CD8-positive, alpha-beta memory T cell (primary cell): Measurements from ENCODE around the gene TSPEAR. TPM values are rescaled to one million over a fixed set of nuclear protein-coding genes. Genes with fewer than 3 reads are reported as not detected.

ENCODE experiments used
- CTCF ChIA-PET: fragments of 350-600 bp; sonication (Branson Sonifier 250); formaldehyde crosslinking; loops from one replicate; lab custom pipeline; 2021; ENCODE audit warnings: antibody characterized with exemption; lab: Charles Lee
- POLR2A ChIA-PET: fragments of 350-600 bp; sonication (Branson Sonifier 250); formaldehyde crosslinking; loops from one replicate; lab custom pipeline; 2021; ENCODE audit warnings: antibody characterized with exemption; lab: Charles Lee
- DNase-seq, 5 donors: peaks; one replicate each; pipeline versions ENCODE4 v3.0.0 to v3.0.0-alpha.2; 2020 to 2022; ENCODE audit warnings: mixed read lengths in 1 of 5
- H3K27ac ChIP-seq: one replicate; pipeline ENCODE4 v1.7.0; 2013; ENCODE audit warnings: low read depth, mild to moderate bottlenecking, low read length, moderate library complexity
- H3K27me3 ChIP-seq: 2 replicates; pipeline ENCODE4 v1.7.0; 2013; ENCODE audit warnings: low read length, mild to moderate bottlenecking; ENCODE audit not compliant: insufficient read depth, poor library complexity, severe bottlenecking
- H3K36me3 ChIP-seq: 2 replicates; pipeline ENCODE4 v1.7.0; 2013; ENCODE audit warnings: mild to moderate bottlenecking, low read length, moderate library complexity; ENCODE audit not compliant: insufficient read depth
- H3K4me1 ChIP-seq: 2 replicates; pipeline ENCODE4 v1.7.0; 2013; ENCODE audit warnings: mild to moderate bottlenecking, low read length, moderate library complexity; ENCODE audit not compliant: insufficient read depth
- H3K4me3 ChIP-seq: 2 replicates; pipeline ENCODE4 v1.7.0; 2013; ENCODE audit warnings: mild to moderate bottlenecking, low read length
- H3K9me3 ChIP-seq: 2 replicates; pipeline ENCODE4 v1.7.0; 2013; ENCODE audit warnings: mild to moderate bottlenecking, low read length
- H3K27ac Mint-ChIP-seq, 8 donors: one replicate each; pipeline ENCODE4 v1.8.0; 2020 to 2021; ENCODE audit warnings: mixed read lengths in 8 of 8, mild to moderate bottlenecking in 6 of 8, inconsistent platforms in 3 of 8, moderate library complexity in 3 of 8
- H3K27me3 Mint-ChIP-seq, 2 donors: one replicate each; pipeline ENCODE4 v1.8.0; 2020 to 2021; ENCODE audit warnings: mixed read lengths in 2 of 2, mild to moderate bottlenecking in 1 of 2, moderate library complexity in 1 of 2
- H3K36me3 Mint-ChIP-seq, 3 donors: one replicate each; pipeline ENCODE4 v1.8.0; 2020 to 2021; ENCODE audit warnings: mixed read lengths in 3 of 3, inconsistent platforms in 1 of 3, mild to moderate bottlenecking in 1 of 3
- H3K4me1 Mint-ChIP-seq, 3 donors: one replicate each; pipeline ENCODE4 v1.8.0; 2020 to 2021; ENCODE audit warnings: mixed read lengths in 3 of 3, inconsistent platforms in 1 of 3, mild to moderate bottlenecking in 1 of 3
- H3K4me3 Mint-ChIP-seq, 7 donors: one replicate each; pipeline ENCODE4 v1.8.0; 2020 to 2021; ENCODE audit warnings: mixed read lengths in 7 of 7, mild to moderate bottlenecking in 6 of 7, moderate library complexity in 4 of 7, inconsistent platforms in 2 of 7
- H3K9me3 Mint-ChIP-seq, 5 donors: one replicate each; pipeline ENCODE4 v1.8.0; 2020 to 2022; ENCODE audit warnings: mixed read lengths in 5 of 5, mild to moderate bottlenecking in 3 of 5, moderate library complexity in 2 of 5, inconsistent platforms in 1 of 5
- polyA plus RNA-seq: library from polyadenylated mRNA; unstranded; fragments of 300-500 nt; fragmentation: Illumina TruSeq; gene quantifications from one replicate; pipeline ENCODE4 v1.2.3, GENCODE V29; 2021
- total RNA-seq, 2 experiments: library from RNA; stranded (reverse); gene quantifications; one replicate each; pipeline ENCODE4 v1.2.3, GENCODE V29; 2021

Gene TSPEAR
- total and polyA plus RNA-seq, 3 experiments from 2014 or later, result 0.05 TPM; not detected in 2

- no peaks in the 10 kb centered on the region for H3K36me3 ChIP-seq
- H3K27ac ChIP-seq, result no peak overlapping the region
- Mint-ChIP-seq H3K4me1 (no peaks in the 10 kb centered on the region), H3K4me3 (no peak overlapping the region), H3K27me3 (peaks cover 0 to 14% of the 10 kb centered on the region in 2 donors), H3K9me3 (no peaks in the 10 kb centered on the region), H3K36me3 (no peaks in the 10 kb centered on the region), H3K27ac (no peak overlapping the region)
- peak in 1 of 5 donors; percentile 33 for DNase-seq
- no peaks in the 10 kb centered on the region for H3K9me3 ChIP-seq
- peaks cover 11% of the 10 kb centered on the region for H3K27me3 ChIP-seq
- ChIA-PET CTCF (interaction anchor here (2.9 kb wide), 1 partner anchor 239 kb away, joined by 7 read pairs; no protein-coding TSS in a partner anchor), POLR2A (no interaction called here)
- H3K4me1 ChIP-seq, result no peaks in the 10 kb centered on the region
- H3K4me3 ChIP-seq, result no peak overlapping the region
These were observed 37.9 kb upstream of the TSPEAR start for GRCh38 chr21:44749116-44749758.

- no peaks in the 10 kb centered on the region for H3K4me1 ChIP-seq
- peaks cover 11% of the 10 kb centered on the region for H3K27me3 ChIP-seq
- no peak overlapping the region for H3K4me3 ChIP-seq
- peaks cover 0 to 14% of the 10 kb centered on the region in 2 donors for H3K27me3 Mint-ChIP-seq
- H3K36me3 ChIP-seq, result no peaks in the 10 kb centered on the region
- CTCF ChIA-PET, result interaction anchor here (2.9 kb wide), 1 partner anchor 238 kb away, joined by 7 read pairs; no protein-coding TSS in a partner anchor
- H3K27ac ChIP-seq, result no peak overlapping the region
- H3K27ac Mint-ChIP-seq, result peak overlapping the region in 1 of 8 donors; percentile 54
- H3K9me3 ChIP-seq, result no peaks in the 10 kb centered on the region
- no peaks in the 10 kb centered on the region for H3K9me3 Mint-ChIP-seq
- peak in 1 of 5 donors; percentile 36 for DNase-seq
- POLR2A ChIA-PET, result no interaction called here
- no peaks in the 10 kb centered on the region for H3K36me3 Mint-ChIP-seq
- no peaks in the 10 kb centered on the region for H3K4me1 Mint-ChIP-seq
- H3K4me3 Mint-ChIP-seq, result no peak overlapping the region
These were observed 37.2 kb upstream of the TSPEAR start for GRCh38 chr21:44748621-44749020.

DNA sequence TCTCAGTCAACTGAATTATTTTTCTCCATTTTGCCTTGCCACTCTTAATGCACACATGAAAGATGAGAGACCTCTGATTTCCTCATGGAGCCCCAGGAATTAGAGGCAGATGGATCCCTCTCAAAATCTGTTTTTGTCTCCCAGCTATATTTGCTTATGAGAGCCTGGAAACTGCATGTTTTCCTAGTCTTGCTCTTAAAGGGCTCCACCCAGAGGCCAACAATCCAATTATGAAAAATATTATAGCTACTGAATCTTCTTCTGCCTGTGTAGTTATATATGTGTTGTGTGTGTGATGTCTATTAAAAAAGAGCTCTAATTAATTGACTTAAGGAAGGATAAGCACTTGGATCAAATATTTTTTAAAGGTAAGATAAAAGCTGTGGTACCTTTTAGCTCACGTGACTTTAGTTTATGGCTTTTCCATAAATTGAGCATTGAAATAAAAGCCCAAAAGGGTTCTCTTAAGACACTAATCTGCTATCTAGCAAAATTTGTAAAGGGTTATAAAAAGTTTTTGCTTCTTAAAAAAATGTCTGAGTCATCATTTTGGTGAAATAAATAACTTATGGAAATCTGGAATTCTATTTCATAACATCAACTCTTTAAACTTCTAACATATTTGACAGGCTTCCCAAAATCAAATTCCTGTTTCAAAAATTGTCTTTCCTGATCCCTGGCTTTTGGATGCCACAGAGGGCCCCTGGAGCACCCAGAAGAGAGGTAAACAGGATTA lies 31.2 kb upstream of the TSPEAR start:
- no peaks in the 10 kb centered on the region for H3K9me3 Mint-ChIP-seq
- ChIA-PET CTCF (interaction anchor here (0.7 to 7.6 kb wide), 21 partner anchors 11 to 246 kb away, joined by 3 to 134 read pairs (median 3); partner anchors contain the start of genes KRTAP12-3 and KRTAP12-4), POLR2A (interaction anchor here (0.6 to 1.1 kb wide), 3 partner anchors 29 to 232 kb away, joined by 3 to 4 read pairs (median 3); no protein-coding TSS in a partner anchor)
- peak in 2 of 5 donors; percentile 28 to 33 for DNase-seq
- peak overlapping the region in 5 of 8 donors; percentile 33 to 77 (median 52) for H3K27ac Mint-ChIP-seq
- no peaks in the 10 kb centered on the region for H3K27me3 Mint-ChIP-seq
- H3K9me3 ChIP-seq, result no peaks in the 10 kb centered on the region
- no peak overlapping the region for H3K27ac ChIP-seq
- H3K4me1 Mint-ChIP-seq, result peaks cover 2 to 8% (median 7%) of the 10 kb centered on the region in 3 donors
- no peaks in the 10 kb centered on the region for H3K36me3 ChIP-seq
- H3K4me3 Mint-ChIP-seq, result no peak overlapping the region
- H3K27me3 ChIP-seq, result no peaks in the 10 kb centered on the region
- H3K4me3 ChIP-seq, result no peak overlapping the region
- no peaks in the 10 kb centered on the region for H3K36me3 Mint-ChIP-seq
- no peaks in the 10 kb centered on the region for H3K4me1 ChIP-seq

DNA sequence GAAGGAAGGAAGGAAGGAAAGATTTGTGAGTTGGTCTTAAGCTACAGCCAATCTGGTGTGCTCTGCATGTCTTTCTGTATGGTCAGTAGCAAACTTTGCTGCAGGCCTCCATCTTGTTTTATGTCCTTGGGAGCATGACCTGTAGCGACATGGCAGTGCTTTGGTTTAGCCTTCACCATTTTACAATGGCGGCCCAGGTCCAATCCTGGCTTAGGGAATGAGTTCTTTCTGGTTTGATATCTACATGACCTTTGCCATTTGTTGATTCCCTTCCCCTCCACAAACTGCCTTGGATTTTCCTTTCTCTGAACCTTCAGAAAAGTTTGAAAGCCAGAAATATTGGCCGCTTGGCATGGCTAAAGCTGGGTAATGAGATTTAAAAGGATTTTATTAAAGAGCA lies 30.5 kb upstream of the TSPEAR start:
- no peaks in the 10 kb centered on the region for H3K36me3 ChIP-seq
- peak overlapping the region in 1 of 8 donors; percentile 33 for H3K27ac Mint-ChIP-seq
- no peaks in the 10 kb centered on the region for H3K27me3 ChIP-seq
- H3K27ac ChIP-seq, result no peak overlapping the region
- H3K27me3 Mint-ChIP-seq, result peaks cover 0 to 1% of the 10 kb centered on the region in 2 donors
- H3K36me3 Mint-ChIP-seq, result no peaks in the 10 kb centered on the region
- no peak overlapping the region for H3K4me3 ChIP-seq
- POLR2A ChIA-PET, result interaction anchor here (0.6 to 1.1 kb wide), 3 partner anchors 28 to 231 kb away, joined by 3 to 4 read pairs (median 3); no protein-coding TSS in a partner anchor
- H3K4me1 ChIP-seq, result no peaks in the 10 kb centered on the region
- peaks cover 2 to 8% (median 7%) of the 10 kb centered on the region in 3 donors for H3K4me1 Mint-ChIP-seq
- H3K4me3 Mint-ChIP-seq, result no peak overlapping the region
- DNase-seq, result no peak
- no peaks in the 10 kb centered on the region for H3K9me3 ChIP-seq
- CTCF ChIA-PET, result interaction anchor here (0.8 to 7.6 kb wide), 20 partner anchors 11 to 245 kb away, joined by 3 to 134 read pairs (median 3); partner anchors contain the start of genes KRTAP12-3 and KRTAP12-4
- no peaks in the 10 kb centered on the region for H3K9me3 Mint-ChIP-seq

- no peaks in the 10 kb centered on the region for H3K36me3 ChIP-seq
- ChIA-PET CTCF (interaction anchor here (1.0 to 7.6 kb wide), 3 partner anchors 53 to 230 kb away, joined by 3 to 134 read pairs (median 19); no protein-coding TSS in a partner anchor), POLR2A (no interaction called here)
- H3K9me3 ChIP-seq, result no peaks in the 10 kb centered on the region
- Mint-ChIP-seq H3K9me3 (no peaks in the 10 kb centered on the region), H3K36me3 (no peaks in the 10 kb centered on the region), H3K27me3 (peaks cover 0 to 1% of the 10 kb centered on the region in 2 donors), H3K4me3 (no peak overlapping the region), H3K4me1 (peaks cover 2 to 8% (median 7%) of the 10 kb centered on the region in 3 donors), H3K27ac (peak overlapping the region in 3 of 8 donors; percentile 35 to 58 (median 48))
- no peaks in the 10 kb centered on the region for H3K27me3 ChIP-seq
- no peak overlapping the region for H3K4me3 ChIP-seq
- H3K27ac ChIP-seq, result no peak overlapping the region
- DNase-seq, result no peak
- no peaks in the 10 kb centered on the region for H3K4me1 ChIP-seq
These were observed 29.4 kb upstream of the TSPEAR start for GRCh38 chr21:44740742-44741141.

DNA sequence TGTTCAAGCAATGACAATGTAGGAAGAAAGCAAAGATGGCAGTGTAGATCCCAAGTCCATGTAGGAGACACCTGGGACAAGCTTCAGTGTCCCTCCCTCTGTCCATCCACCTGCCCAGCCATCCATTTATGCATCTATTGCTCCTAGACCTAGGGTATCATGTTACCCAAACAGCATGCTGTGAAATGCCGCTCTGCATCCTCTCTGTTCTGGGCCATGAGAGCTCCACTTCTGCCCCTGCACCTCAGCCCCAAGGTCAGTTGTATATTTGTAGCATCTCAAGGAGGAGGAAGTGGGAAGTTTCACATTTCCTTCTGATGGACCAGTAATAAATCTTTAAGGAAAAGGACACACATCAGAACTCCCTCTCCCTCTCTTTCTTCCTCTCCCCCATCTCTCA lies 27.9 kb upstream of the TSPEAR start:
- Mint-ChIP-seq H3K4me1 (peaks cover 2 to 8% (median 7%) of the 10 kb centered on the region in 3 donors), H3K36me3 (no peaks in the 10 kb centered on the region), H3K9me3 (no peaks in the 10 kb centered on the region), H3K27ac (peak overlapping the region in 1 of 8 donors; percentile 8), H3K4me3 (no peak overlapping the region), H3K27me3 (peaks cover 0 to 1% of the 10 kb centered on the region in 2 donors)
- Histone ChIP-seq H3K27me3 (no peaks in the 10 kb centered on the region), H3K36me3 (no peaks in the 10 kb centered on the region), H3K27ac (no peak overlapping the region), H3K4me3 (no peak overlapping the region), H3K4me1 (no peaks in the 10 kb centered on the region), H3K9me3 (no peaks in the 10 kb centered on the region)
- ChIA-PET POLR2A (no interaction called here), CTCF (interaction anchor here (4.0 to 7.6 kb wide), 2 partner anchors 54 to 229 kb away, joined by 19 to 134 read pairs; no protein-coding TSS in a partner anchor)
- DNase-seq, result no peak

- no peak overlapping the region for H3K4me3 ChIP-seq
- peaks cover 2 to 8% (median 7%) of the 10 kb centered on the region in 3 donors for H3K4me1 Mint-ChIP-seq
- H3K27ac Mint-ChIP-seq, result peak overlapping the region in 1 of 8 donors; percentile 84
- H3K4me1 ChIP-seq, result no peaks in the 10 kb centered on the region
- ChIA-PET POLR2A (no interaction called here), CTCF (interaction anchor here (7.6 kb wide), 1 partner anchor 228 kb away, joined by 134 read pairs; no protein-coding TSS in a partner anchor)
- DNase-seq, result no peak
- H3K27me3 ChIP-seq, result no peaks in the 10 kb centered on the region
- H3K9me3 ChIP-seq, result no peaks in the 10 kb centered on the region
- no peak overlapping the region for H3K4me3 Mint-ChIP-seq
- no peaks in the 10 kb centered on the region for H3K9me3 Mint-ChIP-seq
- no peaks in the 10 kb centered on the region for H3K36me3 Mint-ChIP-seq
- no peak overlapping the region for H3K27ac ChIP-seq
- no peaks in the 10 kb centered on the region for H3K36me3 ChIP-seq
- H3K27me3 Mint-ChIP-seq, result peaks cover 0 to 1% of the 10 kb centered on the region in 2 donors
These were observed 27.2 kb upstream of the TSPEAR start for GRCh38 chr21:44738621-44739020.
